ENCODE data around the gene ZBTB45.

The ZBTB45 gene

GRCh38 chr19:58519355-58520256 lies at the start of gene ZBTB45:
Gene ZBTB45 (minus strand): TSS chr19:58519810. CDS start chr19:58517673, 2,137 bp downstream.
- DNase-seq (ENCODE audit: extremely low spot score, insufficient read length, low read depth), result peak; percentile 68
- FAIRE-seq, result peak; percentile 89

- DNase-seq (ENCODE audit: extremely low spot score, insufficient read length, low read depth), result no peak
- FAIRE-seq, result no peak
Measured at GRCh38 chr19:58568453-58569130, 49.0 kb upstream of the ZBTB45 start.

- FAIRE-seq (no peak), DNase-seq (ENCODE audit: extremely low spot score, insufficient read length, low read depth) (no peak)
Measured at GRCh38 chr19:58566989-58567388, 47.4 kb upstream of the ZBTB45 start.

DNA sequence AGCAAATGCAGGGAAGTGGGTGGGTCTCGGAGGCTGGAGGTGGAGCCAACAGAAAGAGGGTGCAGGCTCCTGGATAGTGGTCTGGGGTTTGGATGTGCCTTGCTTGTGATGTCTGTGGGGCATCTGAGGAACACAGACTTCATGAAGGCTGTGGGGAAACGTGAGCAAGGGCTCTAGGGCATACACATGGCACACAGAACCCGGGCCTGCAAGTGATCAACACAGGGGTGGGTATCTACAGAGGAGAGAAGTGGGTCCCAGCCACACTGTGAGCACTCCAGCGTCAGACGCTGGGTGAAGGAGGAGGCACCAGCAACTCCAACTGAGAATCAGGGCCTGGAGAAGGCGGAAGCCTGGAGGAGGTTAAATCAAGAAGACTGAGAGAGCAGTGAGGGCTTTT lies 44.2 kb upstream of the ZBTB45 start:
- DNase-seq (ENCODE audit: extremely low spot score, insufficient read length, low read depth) (no peak), FAIRE-seq (no peak)

GRCh38 chr19:58563034-58563573 lies 43.5 kb upstream of the ZBTB45 start:
- DNase-seq (ENCODE audit: extremely low spot score, insufficient read length, low read depth), result no peak
- FAIRE-seq, result peak; percentile 65

DNA sequence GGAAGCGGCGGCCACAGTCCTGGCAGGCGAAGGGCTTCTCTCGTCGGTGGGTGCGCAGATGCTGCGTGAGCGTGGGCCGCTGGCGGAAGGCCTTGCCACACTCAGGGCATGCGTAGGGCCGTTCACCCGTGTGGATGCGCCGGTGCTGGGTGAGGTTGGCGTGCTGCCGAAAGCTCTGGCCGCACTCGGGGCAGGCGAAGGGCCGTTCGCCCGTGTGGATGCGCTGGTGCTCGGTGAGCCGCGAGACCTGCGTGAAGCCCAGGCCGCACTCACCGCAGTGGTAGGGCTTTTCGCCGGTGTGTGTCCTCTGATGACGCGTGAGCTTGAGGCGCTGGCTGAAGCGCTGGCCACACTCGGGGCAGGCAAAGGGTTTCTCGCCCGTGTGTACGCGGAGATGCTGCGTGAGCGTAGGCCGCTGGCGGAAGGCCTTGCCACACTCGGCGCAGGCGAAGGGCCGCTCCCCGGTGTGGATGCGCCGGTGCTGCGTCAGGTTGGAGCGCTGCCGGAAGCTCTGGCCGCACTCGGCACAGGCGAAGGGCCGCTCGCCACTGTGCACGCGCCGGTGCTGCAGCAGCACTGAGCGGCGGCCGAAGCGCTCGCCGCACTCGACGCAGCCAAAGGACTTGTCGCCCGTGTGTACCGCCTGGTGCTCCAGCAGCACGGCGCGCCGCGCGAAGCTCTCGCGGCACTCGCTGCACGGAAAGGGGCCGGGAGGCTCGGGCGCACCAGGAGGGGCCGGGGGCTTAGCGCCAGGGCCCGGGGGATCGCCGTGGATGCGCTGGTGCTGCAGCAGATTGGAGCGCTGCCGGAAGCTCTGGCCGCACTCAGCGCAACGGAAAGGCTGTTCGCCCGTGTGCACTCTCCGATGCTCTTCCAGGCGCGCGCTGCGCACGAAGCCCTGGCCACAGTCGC lies 42.8 kb upstream of the ZBTB45 start:
- no peak for FAIRE-seq
- DNase-seq (ENCODE audit: extremely low spot score, insufficient read length, low read depth), result no peak

DNA sequence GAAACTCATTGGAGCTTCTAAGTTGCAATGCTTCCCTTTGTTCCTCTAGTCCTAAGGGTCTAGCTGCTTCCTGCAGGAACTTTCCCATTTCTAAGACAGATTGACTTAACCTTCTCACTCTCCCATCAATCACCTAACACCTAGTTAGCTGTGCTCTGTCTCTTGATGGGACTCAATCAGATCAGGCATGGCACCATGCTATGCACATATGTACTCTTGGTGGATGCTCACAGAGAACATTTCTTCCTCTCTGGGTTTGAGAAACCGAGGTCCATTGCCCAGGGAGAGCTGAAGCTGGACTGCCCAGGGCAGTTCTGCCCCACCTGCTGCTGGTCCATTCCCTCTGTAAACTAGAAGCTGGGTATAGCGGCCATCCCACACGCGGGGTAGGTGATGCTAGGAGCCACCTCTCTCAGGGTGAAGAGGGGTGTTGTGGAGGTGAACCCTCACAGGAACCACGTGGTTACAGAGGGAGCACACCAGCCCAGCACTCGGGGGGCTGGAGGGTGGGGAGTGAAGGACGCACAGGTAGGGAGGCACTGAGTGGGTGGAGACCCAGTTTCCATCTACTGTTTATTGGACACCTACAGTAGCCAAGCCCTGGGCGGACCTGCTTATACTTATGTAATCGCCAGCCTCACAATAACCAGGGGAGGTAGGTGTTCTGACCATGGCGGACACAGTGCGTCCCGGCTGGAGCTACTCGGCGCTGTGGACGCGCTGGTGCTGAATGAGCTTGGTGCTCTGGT lies 41.9 kb upstream of the ZBTB45 start:
- FAIRE-seq (no peak), DNase-seq (ENCODE audit: extremely low spot score, insufficient read length, low read depth) (no peak)

- DNase-seq (ENCODE audit: extremely low spot score, insufficient read length, low read depth), result no peak
- no peak for FAIRE-seq
Measured at GRCh38 chr19:58560921-58561320, 41.3 kb upstream of the ZBTB45 start.

- FAIRE-seq (no peak), DNase-seq (ENCODE audit: extremely low spot score, insufficient read length, low read depth) (no peak)
Measured at GRCh38 chr19:58560007-58560887, 40.6 kb upstream of the ZBTB45 start.

DNA sequence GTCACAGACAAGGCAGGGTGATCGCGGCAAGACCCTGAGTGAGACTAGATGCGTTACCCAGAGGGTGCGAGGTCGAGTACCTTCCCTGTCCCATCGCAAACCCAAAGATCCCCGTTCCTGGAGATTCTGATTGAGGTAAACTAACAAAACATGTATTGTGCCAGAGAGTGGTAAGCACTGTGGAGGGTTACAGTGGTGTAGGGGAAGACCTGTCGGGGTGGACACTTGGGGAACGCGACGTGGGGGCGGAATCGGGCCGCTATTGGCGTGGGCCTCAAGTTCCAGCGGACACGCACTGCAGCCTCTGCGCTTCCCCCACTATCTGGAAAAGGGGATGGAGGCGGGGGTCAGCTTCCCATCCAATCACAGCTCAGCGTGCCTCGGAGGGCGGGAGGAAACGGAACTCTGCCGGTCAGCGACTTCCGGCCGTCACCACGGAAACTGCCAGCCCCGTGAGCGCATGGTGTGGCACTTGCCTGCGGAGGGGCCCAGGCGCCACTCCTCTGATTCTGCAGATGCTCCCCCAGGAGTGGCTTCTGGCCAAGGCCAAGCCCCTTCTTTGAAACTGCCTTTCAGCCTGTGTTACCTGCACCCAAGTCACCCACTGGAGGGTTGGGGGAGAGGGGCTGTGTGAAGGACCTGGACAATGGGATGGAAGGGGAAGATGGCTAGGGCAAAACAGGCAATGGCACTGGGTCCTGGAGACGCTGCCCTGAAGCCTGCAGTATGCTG lies 39.8 kb upstream of the ZBTB45 start:
- no peak for FAIRE-seq
- peak; percentile 67 for DNase-seq (ENCODE audit: extremely low spot score, insufficient read length, low read depth)

DNA sequence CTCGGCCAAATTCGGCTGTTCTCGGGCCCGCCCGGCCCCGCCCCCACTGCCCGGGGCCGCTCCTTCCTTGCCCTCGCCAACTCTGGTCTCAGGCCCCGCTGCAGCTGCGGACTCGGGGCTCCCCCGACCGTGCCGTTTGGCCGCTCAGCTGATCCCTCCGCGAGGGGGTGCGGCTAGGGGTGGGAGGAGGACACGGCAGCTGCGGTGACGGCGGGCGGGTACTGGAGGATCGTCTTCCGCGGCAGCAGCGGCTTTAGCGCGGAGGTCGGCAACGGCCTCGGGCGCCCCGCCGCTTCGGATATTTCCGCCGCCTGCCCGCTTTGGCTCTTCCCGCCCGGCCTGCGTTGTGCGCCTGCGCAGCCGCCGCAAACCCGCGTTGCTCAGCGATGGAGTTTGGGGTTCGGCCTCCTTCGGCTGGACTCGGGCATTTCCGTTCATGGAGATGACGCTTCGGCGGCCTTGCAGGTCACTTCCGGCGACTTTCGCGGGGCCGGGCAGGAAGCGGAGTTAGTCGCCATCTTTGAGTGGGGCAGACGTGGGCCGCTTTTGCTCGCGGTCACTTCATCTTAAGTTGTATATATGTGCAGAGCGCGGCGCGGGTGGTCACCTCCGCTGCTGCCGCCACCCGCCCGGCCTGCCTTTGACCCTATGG lies 39.1 kb upstream of the ZBTB45 start:
- FAIRE-seq (peak; percentile 98), DNase-seq (ENCODE audit: extremely low spot score, insufficient read length, low read depth) (peak; percentile 81)

DNA sequence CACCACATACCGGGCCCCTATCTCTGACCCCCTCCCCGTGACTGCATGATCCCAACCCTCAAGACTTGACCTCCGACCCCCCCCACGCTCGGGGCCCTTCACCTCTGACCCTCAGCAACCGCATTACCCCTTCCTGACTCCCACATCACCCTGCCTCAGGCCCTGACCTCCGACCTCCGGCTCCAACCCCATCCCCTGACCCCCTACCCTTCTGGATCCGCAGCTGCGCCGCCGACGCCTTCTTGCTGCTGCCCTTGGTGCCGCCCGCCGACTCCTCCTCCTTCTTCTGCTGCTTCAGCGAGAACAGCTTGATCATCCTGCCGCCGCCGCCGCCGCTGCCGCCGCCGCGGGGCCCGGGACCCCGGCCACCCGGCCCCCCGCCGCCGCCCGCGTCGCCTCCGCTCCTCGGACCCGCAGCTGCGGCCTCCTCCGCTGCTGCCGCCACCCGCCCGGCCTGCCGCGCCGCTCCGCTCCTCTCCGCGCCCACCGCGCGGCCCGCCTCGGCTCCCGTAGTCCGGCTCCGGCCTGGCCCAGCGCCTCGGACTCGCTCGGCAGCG lies 38.5 kb upstream of the ZBTB45 start, which contains the start of gene UBE2M:
Gene UBE2M (minus strand): TSS at position 546 of the 557 bp plus-strand sequence. CDS start 230 bp downstream, at position 316.
- no peak for FAIRE-seq
- DNase-seq (ENCODE audit: extremely low spot score, insufficient read length, low read depth), result no peak

DNA sequence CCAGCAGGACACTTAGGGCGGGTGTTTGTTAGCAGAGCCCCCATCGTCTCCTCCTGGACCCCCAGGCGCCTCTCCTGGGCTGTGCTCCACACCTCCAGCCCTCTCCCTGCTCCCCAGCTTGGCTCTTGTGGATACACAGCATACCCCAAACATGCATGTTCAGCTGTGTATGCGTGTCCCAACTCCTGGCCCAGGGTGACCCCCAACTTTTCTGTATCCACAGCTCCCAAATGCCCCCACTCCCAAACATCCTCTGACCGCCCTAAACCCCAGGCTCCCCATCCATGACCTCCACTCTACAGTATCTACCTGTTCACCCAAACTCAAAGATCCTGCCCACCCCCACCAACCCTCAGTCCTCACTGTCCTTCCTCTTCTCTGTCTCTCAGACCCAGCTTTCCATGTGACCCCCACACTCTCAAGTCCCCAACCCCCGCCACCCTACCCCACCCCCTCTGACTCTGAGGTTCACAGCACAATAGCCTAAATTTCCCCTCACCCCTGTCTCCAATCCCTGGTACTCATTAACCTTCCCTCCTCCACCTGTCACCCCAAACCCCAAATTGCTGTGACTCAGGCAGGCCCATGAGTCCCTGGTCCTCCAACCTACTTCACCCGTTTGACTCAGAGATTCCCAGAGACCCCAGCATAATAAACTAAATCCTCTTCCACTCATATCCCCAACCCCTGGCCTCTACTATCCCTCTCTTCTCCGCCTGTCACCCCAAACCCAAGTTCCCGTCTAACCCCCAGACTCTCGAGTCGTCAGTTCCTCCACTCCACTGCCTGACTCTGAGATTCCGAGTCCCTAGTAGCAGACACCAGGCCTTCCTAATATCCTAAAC lies 37.8 kb upstream of the ZBTB45 start:
- FAIRE-seq, result no peak

DNA sequence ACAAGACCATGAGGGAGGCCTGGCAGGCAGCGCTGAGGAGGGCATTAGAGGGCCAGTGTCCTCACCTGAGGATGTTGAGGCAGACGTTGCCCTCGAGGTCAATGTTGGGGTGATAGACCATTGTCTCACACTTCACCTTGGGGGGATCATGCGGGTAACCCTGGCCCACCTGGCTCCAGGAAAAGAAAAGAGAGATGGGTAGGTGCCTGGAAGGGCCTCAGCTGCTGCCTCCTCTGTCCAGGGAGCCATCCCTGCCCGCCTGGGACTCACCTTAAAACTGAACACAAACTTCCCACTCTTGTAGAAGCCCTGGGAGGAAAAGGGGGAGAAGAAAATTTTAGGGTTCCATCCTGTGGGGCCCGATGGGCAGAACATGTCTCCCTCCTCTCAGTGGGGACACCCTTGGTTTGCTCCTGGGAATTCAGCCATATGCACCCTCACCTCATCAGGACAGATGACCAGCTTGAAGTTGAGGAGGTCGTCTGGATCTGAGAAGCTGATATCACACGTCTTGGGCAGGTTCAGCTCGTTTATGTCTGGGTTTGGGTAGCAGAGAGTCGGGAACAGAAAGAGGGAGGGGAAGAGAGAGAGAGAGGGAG lies 37.1 kb upstream of the ZBTB45 start:
- DNase-seq (ENCODE audit: extremely low spot score, insufficient read length, low read depth) (no peak), FAIRE-seq (no peak)

More for the DNA sequence above, 37.8 kb upstream of the ZBTB45 start:
- no peak for DNase-seq (ENCODE audit: extremely low spot score, insufficient read length, low read depth)

- FAIRE-seq (no peak), DNase-seq (ENCODE audit: extremely low spot score, insufficient read length, low read depth) (no peak)
Measured at GRCh38 chr19:58555920-58556621, 36.5 kb upstream of the ZBTB45 start.
